Left kidney (tissue), 8 donors: ENCODE results near the gene NPSR1. TPM values are rescaled to one million over a fixed set of nuclear protein-coding genes. Genes with fewer than 3 reads are reported as not detected.
"Not testable (repeated sequence)": the region's sequence is repeated elsewhere in the genome, so short reads cannot be mapped to it uniquely, and the experiment has no call there.

ENCODE experiments used
- DNase-seq: peaks from one replicate; pipeline ENCODE4 v3.0.0-alpha.2; 2013
- long read RNA-seq, 8 donors: transcript quantifications; one replicate each; lab custom pipeline, GENCODE V29; 2026
- polyA plus RNA-seq: library from polyadenylated mRNA; unstranded; fragments of 120-200 nt; gene quantifications from one replicate; pipeline ENCODE4 v1.2.1, GENCODE V29; 2013; ENCODE audit not compliant: insufficient read length

Gene NPSR1
- polyA plus RNA-seq: not detected
- long read RNA-seq, donor 1: 0 reads
- long read RNA-seq, donor 2: 0 reads
- long read RNA-seq, donor 3: 0 reads
- long read RNA-seq, donor 4: 0 reads
- long read RNA-seq, donor 5, partial matches to known transcripts: 8 of 13 reads
- long read RNA-seq, donor 5, other reads (novel, unspliced or antisense): 5 of 13 reads
- long read RNA-seq, donor 6: 0 reads
- long read RNA-seq, donor 7: 0 reads
- long read RNA-seq, donor 8: 0 reads

GRCh38 chr7:34657632-34658268 lies at the start of gene NPSR1:
TSS of gene NPSR1 (plus strand) at chr7:34658218. CDS start at chr7:34658413, 195 bp downstream.
- DNase-seq: no peak

GRCh38 chr7:34612661-34613060 lies 45.4 kb upstream of the NPSR1 start:
- DNase-seq: no peak

- no peak for DNase-seq
Observed at GRCh38 chr7:34620425-34620824, 37.6 kb upstream of the NPSR1 start.

- no peak for DNase-seq
Observed at GRCh38 chr7:34622182-34622581, 35.8 kb upstream of the NPSR1 start.

GRCh38 chr7:34622771-34623250 lies 35.2 kb upstream of the NPSR1 start:
- no peak for DNase-seq

- not testable (repeated sequence) for DNase-seq
Observed at GRCh38 chr7:34628618-34629017, 29.4 kb upstream of the NPSR1 start.

- no peak for DNase-seq
Observed at GRCh38 chr7:34652809-34653208, 5.2 kb upstream of the NPSR1 start.

- no peak for DNase-seq
Observed at GRCh38 chr7:34653787-34654186, 4.2 kb upstream of the NPSR1 start.

GRCh38 chr7:34655384-34655783 lies 2.6 kb upstream of the NPSR1 start:
- no peak for DNase-seq

- no peak for DNase-seq
Observed at GRCh38 chr7:34656041-34656440, 2.0 kb upstream of the NPSR1 start.

- no peak for DNase-seq
Observed at GRCh38 chr7:34659472-34660075, 1.6 kb downstream of the NPSR1 start.

GRCh38 chr7:34662058-34662708 lies 4.2 kb downstream of the NPSR1 start:
- no peak for DNase-seq

GRCh38 chr7:34664755-34665154 lies 6.7 kb downstream of the NPSR1 start:
- DNase-seq: no peak

GRCh38 chr7:34672430-34672829 lies 14.4 kb downstream of the NPSR1 start:
- DNase-seq: no peak

- DNase-seq: no peak
Observed at GRCh38 chr7:34673066-34673465, 15.0 kb downstream of the NPSR1 start.

GRCh38 chr7:34675749-34676374 lies 17.8 kb downstream of the NPSR1 start:
- peak; percentile 8 for DNase-seq

- no peak for DNase-seq
Observed at GRCh38 chr7:34677491-34677890, 19.5 kb downstream of the NPSR1 start.

GRCh38 chr7:34687529-34687928 lies 29.5 kb downstream of the NPSR1 start:
- DNase-seq: no peak

- no peak for DNase-seq
Observed at GRCh38 chr7:34696415-34696814, 38.4 kb downstream of the NPSR1 start.

GRCh38 chr7:34709771-34710170 lies 51.8 kb downstream of the NPSR1 start:
- no peak for DNase-seq

GRCh38 chr7:34718867-34719266 lies 60.8 kb downstream of the NPSR1 start:
- DNase-seq: no peak

GRCh38 chr7:34719636-34720035 lies 61.6 kb downstream of the NPSR1 start:
- no peak for DNase-seq
